PC-9 (cell line): ENCODE measurements around the gene USP46.

Experiments used
- CTCF ChIP-seq: fragments of 200-600 bp; sonication (generic); conservative IDR thresholded peaks from 2 replicates; pipeline ENCODE4 v1.6.1; 2017; ENCODE audit warnings: mixed run types, antibody characterized with exemption, mild to moderate bottlenecking, moderate library complexity
- EZH2 ChIP-seq: fragments of 200-600 bp; sonication (generic); IDR thresholded peaks from 2 replicates; pipeline ENCODE4 v1.8.0; 2017; ENCODE audit warnings: antibody characterized with exemption, low read depth

- TF ChIP-seq EZH2 (no peak), CTCF (no peak)
These were observed 90.8 kb downstream of the USP46 start for GRCh38 chr4:52568351-52568750.
